Measurements from ENCODE around the gene KCNQ5.

The KCNQ5 gene

GRCh38 chr6:73006146-73006545 lies 384.3 kb downstream of the KCNQ5 start:
- DNase-seq (ENCODE audit: low read depth) = no peak
- H3K4me3 ChIP-seq (ENCODE audit: control insufficient read depth, low read depth, low read length) = no peak overlapping the region
- no peak for TF ChIP-seq CTCF (IDR thresholded peaks at IDR 0.05; ENCODE audit: control insufficient read depth, insufficient read depth, low read depth, low read length, missing control alignments)

DNA sequence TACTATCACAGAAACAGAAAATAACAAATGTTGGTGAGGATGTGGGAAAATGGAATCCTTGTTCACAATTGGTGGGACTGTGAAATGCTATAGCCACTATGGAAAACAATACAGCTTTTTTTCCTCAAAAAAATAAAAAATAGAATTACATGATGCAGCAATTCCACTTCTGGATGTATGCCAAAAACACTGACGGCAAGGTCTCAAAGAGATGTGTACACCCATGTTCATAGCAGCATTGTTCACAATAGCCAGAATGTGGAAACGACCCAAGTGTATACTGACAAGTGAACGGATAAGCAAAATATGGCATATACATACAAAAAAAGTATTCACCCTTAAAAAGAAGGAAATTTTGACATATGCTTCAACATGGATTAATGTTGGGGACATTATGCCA lies 390.1 kb downstream of the KCNQ5 start:
- DNase-seq (ENCODE audit: low read depth) = no peak
- no peak overlapping the region for H3K4me3 ChIP-seq (ENCODE audit: control insufficient read depth, low read depth, low read length)
- TF ChIP-seq CTCF (IDR thresholded peaks at IDR 0.05; ENCODE audit: control insufficient read depth, insufficient read depth, low read depth, low read length, missing control alignments) = no peak

DNA sequence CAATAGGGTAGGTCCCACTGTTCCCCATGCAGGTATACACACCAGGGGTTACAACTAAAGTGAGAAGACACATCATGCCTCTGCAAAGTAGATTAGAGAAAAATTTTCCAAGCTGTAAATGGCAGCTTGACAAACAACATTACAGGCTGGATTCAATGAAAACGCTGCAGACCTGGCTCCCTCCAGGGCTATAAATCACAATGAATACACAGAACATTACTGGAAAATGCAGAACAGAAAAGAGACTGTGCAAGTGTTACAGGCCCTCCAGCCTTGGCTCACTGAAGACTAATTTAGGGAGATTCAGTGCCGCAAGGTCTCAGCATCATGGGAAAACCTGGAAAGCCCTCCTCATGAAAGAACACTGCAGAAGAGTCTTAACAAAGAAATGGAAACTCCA lies 395.6 kb downstream of the KCNQ5 start:
- H3K4me3 ChIP-seq (ENCODE audit: control insufficient read depth, low read depth, low read length) = no peak overlapping the region
- no peak for TF ChIP-seq CTCF (IDR thresholded peaks at IDR 0.05; ENCODE audit: control insufficient read depth, insufficient read depth, low read depth, low read length, missing control alignments)
- DNase-seq (ENCODE audit: low read depth) = no peak

GRCh38 chr6:73024598-73024997 lies 402.7 kb downstream of the KCNQ5 start:
- H3K4me3 ChIP-seq (ENCODE audit: control insufficient read depth, low read depth, low read length) = no peak overlapping the region
- DNase-seq (ENCODE audit: low read depth) = no peak
- no peak for TF ChIP-seq CTCF (IDR thresholded peaks at IDR 0.05; ENCODE audit: control insufficient read depth, insufficient read depth, low read depth, low read length, missing control alignments)

- no peak overlapping the region for H3K4me3 ChIP-seq (ENCODE audit: control insufficient read depth, low read depth, low read length)
- TF ChIP-seq CTCF (IDR thresholded peaks at IDR 0.05; ENCODE audit: control insufficient read depth, insufficient read depth, low read depth, low read length, missing control alignments) = no peak
- no peak for DNase-seq (ENCODE audit: low read depth)
Measured at GRCh38 chr6:73027691-73028090, 405.8 kb downstream of the KCNQ5 start.

DNA sequence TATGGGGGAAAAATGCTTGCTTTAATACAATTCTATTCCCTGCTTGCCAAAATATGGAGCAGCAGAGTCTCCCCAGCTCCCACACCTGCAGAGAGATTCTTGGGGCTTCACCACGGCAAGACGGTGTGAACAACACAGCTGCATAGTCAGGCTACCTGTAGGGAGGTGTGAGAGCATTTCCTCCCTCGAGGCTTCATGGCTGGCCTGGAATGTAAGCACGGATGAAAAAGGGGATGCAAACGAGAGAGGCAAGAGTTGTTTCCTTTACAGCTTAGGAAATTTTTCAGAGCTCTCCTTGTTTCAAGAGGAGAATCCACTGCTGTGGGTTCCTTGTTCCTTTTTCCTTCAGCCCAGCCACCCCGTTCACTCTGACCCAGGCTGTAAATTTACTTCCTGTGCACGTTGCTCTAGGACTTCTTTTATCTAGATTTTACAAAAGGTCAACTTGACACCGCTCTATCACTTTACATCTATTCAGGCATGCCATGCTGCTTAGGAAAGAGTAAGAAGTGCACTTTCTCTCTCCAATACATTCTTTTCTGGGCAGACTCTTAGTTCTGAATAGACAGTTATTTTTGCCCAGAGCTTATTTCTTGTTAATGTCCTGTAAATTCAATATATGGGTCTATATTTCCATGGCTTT lies 406.4 kb downstream of the KCNQ5 start:
- no peak for DNase-seq (ENCODE audit: low read depth)
- H3K4me3 ChIP-seq (ENCODE audit: control insufficient read depth, low read depth, low read length) = no peak overlapping the region
- no peak for TF ChIP-seq CTCF (IDR thresholded peaks at IDR 0.05; ENCODE audit: control insufficient read depth, insufficient read depth, low read depth, low read length, missing control alignments)
